Neutrophil (primary cell): ENCODE results near the gene SYNGR4.
"Not testable (repeated sequence)": the region's sequence is repeated elsewhere in the genome, so short reads cannot be mapped to it uniquely, and the experiment has no call there.

Source experiments
- H3K27ac ChIP-seq: fragments of 200-600 bp; sonication (generic); 2 replicates; pipeline ENCODE4 v1.5.1; 2016; ENCODE audit warnings: mild to moderate bottlenecking, moderate library complexity
- H3K27me3 ChIP-seq: fragments of 200-600 bp; sonication (generic); 2 replicates; pipeline ENCODE4 v1.6.0; 2016; ENCODE audit warnings: mild to moderate bottlenecking
- H3K36me3 ChIP-seq: fragments of 200-600 bp; sonication (generic); 2 replicates; pipeline ENCODE4 v1.5.1; 2017
- H3K4me1 ChIP-seq, 2 experiments: fragments of 200-600 bp in 1 of 2; sonication (generic) in 1 of 2; 1 replicate in 1 of 2; 2 replicates in 1 of 2; pipeline versions ENCODE4 v1.5.1 to v1.6.1; 2013 to 2016; ENCODE audit warnings: low read depth in 1 of 2, low read length in 1 of 2, mild to moderate bottlenecking in 1 of 2, moderate library complexity in 1 of 2; ENCODE audit not compliant: control insufficient read depth in 1 of 2, insufficient read depth in 1 of 2
- H3K4me3 ChIP-seq, 2 experiments: fragments of 200-600 bp in 1 of 2; sonication (generic) in 1 of 2; 1 replicate in 1 of 2; 2 replicates in 1 of 2; pipeline ENCODE4 v1.5.1; 2013 to 2016; ENCODE audit warnings: low read depth in 1 of 2, low read length in 1 of 2, mild to moderate bottlenecking in 1 of 2, moderate library complexity in 1 of 2
- H3K9me3 ChIP-seq: fragments of 200-600 bp; sonication (generic); 2 replicates; pipeline ENCODE4 v1.5.1; 2016
- TF ChIP-seq, protein P1 (sequence below): fragments of 200-600 bp; sonication (generic); IDR thresholded peaks from 2 replicates; pipeline ENCODE4 v1.5.1; 2016; ENCODE audit warnings: antibody characterized with exemption

The SYNGR4 gene

DNA sequence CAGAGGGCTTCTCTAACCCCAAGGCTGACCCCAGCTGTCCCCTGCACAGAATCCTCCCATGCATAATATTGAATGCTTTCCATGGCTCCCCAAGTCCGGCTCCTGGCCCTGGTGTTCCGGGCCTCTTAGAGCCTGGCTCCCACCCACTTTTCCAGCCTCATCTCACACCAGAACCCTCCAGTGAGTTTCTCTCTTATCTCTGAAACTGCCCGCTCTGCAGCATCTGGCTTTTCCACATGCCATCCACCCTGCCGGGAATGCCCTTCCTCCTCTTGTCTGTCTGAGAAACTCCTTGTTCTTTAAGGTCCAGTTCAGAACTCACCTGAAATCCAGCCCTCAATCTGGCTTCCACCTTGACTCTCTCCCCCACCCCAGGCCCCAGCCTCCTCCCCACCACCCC is 6.8 kb downstream of the SYNGR4 start:
- Histone ChIP-seq H3K27ac (no peak overlapping the region), H3K36me3 (no peaks in the 10 kb centered on the region), H3K4me1 (no peaks in the 10 kb centered on the region), H3K4me3 (no peak overlapping the region), H3K9me3 (no peaks in the 10 kb centered on the region), H3K27me3 (no peaks in the 10 kb centered on the region)
- TF ChIP-seq, protein P1, sequence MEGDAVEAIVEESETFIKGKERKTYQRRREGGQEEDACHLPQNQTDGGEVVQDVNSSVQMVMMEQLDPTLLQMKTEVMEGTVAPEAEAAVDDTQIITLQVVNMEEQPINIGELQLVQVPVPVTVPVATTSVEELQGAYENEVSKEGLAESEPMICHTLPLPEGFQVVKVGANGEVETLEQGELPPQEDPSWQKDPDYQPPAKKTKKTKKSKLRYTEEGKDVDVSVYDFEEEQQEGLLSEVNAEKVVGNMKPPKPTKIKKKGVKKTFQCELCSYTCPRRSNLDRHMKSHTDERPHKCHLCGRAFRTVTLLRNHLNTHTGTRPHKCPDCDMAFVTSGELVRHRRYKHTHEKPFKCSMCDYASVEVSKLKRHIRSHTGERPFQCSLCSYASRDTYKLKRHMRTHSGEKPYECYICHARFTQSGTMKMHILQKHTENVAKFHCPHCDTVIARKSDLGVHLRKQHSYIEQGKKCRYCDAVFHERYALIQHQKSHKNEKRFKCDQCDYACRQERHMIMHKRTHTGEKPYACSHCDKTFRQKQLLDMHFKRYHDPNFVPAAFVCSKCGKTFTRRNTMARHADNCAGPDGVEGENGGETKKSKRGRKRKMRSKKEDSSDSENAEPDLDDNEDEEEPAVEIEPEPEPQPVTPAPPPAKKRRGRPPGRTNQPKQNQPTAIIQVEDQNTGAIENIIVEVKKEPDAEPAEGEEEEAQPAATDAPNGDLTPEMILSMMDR = no peak

DNA sequence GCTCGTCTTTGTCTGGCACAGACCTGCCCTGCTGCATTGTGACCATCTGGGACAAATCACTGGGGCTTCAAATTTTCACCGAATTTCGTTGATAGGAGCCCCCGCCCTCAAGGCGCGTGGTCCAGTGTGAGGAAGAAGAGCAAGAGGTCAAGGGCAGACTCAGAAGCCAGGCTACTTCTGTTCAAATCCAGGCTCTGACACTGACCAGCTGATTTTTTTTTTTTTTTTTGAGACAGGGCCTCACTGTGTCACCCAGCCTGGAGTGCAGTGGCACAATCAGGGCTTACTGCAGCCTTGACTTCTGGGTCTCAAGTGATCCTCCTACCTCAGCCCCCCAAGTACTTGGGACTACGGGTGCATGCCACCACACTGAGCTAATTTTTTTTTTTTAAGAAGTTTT is 7.2 kb downstream of the SYNGR4 start:
- H3K27me3 ChIP-seq = no peaks in the 10 kb centered on the region
- no peaks in the 10 kb centered on the region for H3K4me1 ChIP-seq
- H3K27ac ChIP-seq = no peak overlapping the region
- H3K36me3 ChIP-seq = no peaks in the 10 kb centered on the region
- H3K4me3 ChIP-seq = no peak overlapping the region
- TF ChIP-seq, protein P1 = no peak
- no peaks in the 10 kb centered on the region for H3K9me3 ChIP-seq

DNA sequence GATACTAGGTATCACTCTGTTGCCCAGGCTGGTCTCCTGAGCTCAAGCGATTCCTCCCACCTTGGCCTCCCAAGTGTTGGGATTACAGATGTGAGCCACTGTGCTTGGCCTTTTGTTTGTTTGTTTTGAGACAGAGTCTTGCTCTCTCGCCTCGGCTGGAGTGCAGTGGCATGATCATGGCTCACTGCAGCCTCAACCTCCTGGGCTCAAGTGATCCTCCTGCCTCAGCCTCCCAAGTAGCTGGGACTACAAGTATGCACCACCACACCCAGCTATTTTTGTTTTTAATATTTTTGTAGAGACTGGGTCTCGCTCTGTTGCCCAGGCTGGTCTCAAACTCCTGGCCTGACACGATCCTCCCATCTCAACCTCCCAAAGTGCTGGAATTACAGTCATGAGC is 7.6 kb downstream of the SYNGR4 start:
- H3K9me3 ChIP-seq, H3K4me3 ChIP-seq: not testable (repeated sequence)

GRCh38 chr19:48372904-48373303 is 8.7 kb downstream of the SYNGR4 start:
- Histone ChIP-seq H3K4me1 (no peaks in the 10 kb centered on the region), H3K4me3 (no peak overlapping the region), H3K27me3 (no peaks in the 10 kb centered on the region), H3K36me3 (no peaks in the 10 kb centered on the region), H3K27ac (no peak overlapping the region), H3K9me3 (no peaks in the 10 kb centered on the region)
- TF ChIP-seq, protein P1 = no peak

More for the DNA sequence above, 7.6 kb downstream of the SYNGR4 start:
- not testable (repeated sequence) for H3K27ac ChIP-seq, H3K36me3 ChIP-seq, H3K27me3 ChIP-seq, H3K4me1 ChIP-seq

- TF ChIP-seq, protein P1 = no peak
- Histone ChIP-seq H3K36me3 (no peaks in the 10 kb centered on the region), H3K4me3 (no peak overlapping the region), H3K9me3 (no peaks in the 10 kb centered on the region), H3K4me1 (no peaks in the 10 kb centered on the region), H3K27ac (no peak overlapping the region), H3K27me3 (no peaks in the 10 kb centered on the region)
Observed at GRCh38 chr19:48373567-48373966, 9.4 kb downstream of the SYNGR4 start.

GRCh38 chr19:48378194-48378570 is 14.0 kb downstream of the SYNGR4 start:
- peaks cover 17% of the 10 kb centered on the region for H3K36me3 ChIP-seq
- H3K9me3 ChIP-seq = no peaks in the 10 kb centered on the region
- TF ChIP-seq, protein P1 = no peak
- no peak overlapping the region for H3K4me3 ChIP-seq
- H3K27ac ChIP-seq = no peak overlapping the region
- H3K27me3 ChIP-seq = no peaks in the 10 kb centered on the region
- no peaks in the 10 kb centered on the region for H3K4me1 ChIP-seq
